ENCODE data around the gene EEF1A2.

- TF ChIP-seq ZC3H10 (CRISPR knock-in tag; IDR thresholded peaks at IDR 0.05) (no peak), ZNF8 (CRISPR knock-in tag; IDR thresholded peaks at IDR 0.05) (no peak), ZFP3 (CRISPR knock-in tag; IDR thresholded peaks at IDR 0.05) (no peak), ARNTL (CRISPR knock-in tag; IDR thresholded peaks at IDR 0.05; ENCODE audit: borderline replicate concordance, low read depth) (no peak), TCF4 (CRISPR knock-in tag; IDR thresholded peaks at IDR 0.05; ENCODE audit: borderline replicate concordance) (no peak), BACH2 (CRISPR knock-in tag; IDR thresholded peaks at IDR 0.05; ENCODE audit: borderline replicate concordance) (no peak), RARB (CRISPR knock-in tag; IDR thresholded peaks at IDR 0.05) (no peak), PATZ1 (CRISPR knock-in tag; IDR thresholded peaks at IDR 0.05; ENCODE audit: borderline replicate concordance) (no peak), POU6F1 (CRISPR knock-in tag; IDR thresholded peaks at IDR 0.05; ENCODE audit: borderline replicate concordance, low read depth) (no peak), CSDC2 (CRISPR knock-in tag; IDR thresholded peaks at IDR 0.05) (no peak), ESRRG (CRISPR knock-in tag; IDR thresholded peaks at IDR 0.05) (no peak), ISL1 (CRISPR knock-in tag; IDR thresholded peaks at IDR 0.05) (no peak), CREB5 (CRISPR knock-in tag; IDR thresholded peaks at IDR 0.05; ENCODE audit: low read depth) (no peak), GLIS3 (CRISPR knock-in tag; IDR thresholded peaks at IDR 0.05) (no peak)
These were observed 6.4 kb downstream of the EEF1A2 start for GRCh38 chr20:63492518-63492917.

Data from SK-N-SH treated with all-trans-retinoic acid at 6 μM for 48 hours (cell line).